Mesenchymal stem cell (in vitro differentiated cells and primary cell): ENCODE data around the gene MLANA.
A peak's percentile ranks its signal among the peaks of the same experiment; 100 is the strongest.

ENCODE experiments used
- DNase-seq: peaks from one replicate; pipeline ENCODE4 v3.0.0-alpha.2; 2013
- H2AFZ ChIP-seq: one replicate; pipeline ENCODE4 v1.6.1; 2013; ENCODE audit warnings: low read depth, mild to moderate bottlenecking, control low read depth, inconsistent platforms, low read length, moderate library complexity
- H2AK5ac ChIP-seq: 2 replicates; pipeline ENCODE4 v1.6.1; 2013; ENCODE audit warnings: low read length, moderate library complexity, mild to moderate bottlenecking, inconsistent platforms; ENCODE audit not compliant: severe bottlenecking
- H2BK120ac ChIP-seq: one replicate; pipeline ENCODE4 v1.6.1; 2013; ENCODE audit warnings: low read depth, mild to moderate bottlenecking, inconsistent platforms, low read length, moderate library complexity
- H2BK12ac ChIP-seq, 2 experiments: one replicate each; pipeline ENCODE4 v1.6.1; 2013; ENCODE audit warnings: inconsistent platforms in 2 of 2, low read length in 2 of 2, mild to moderate bottlenecking in 2 of 2, moderate library complexity in 2 of 2, control low read depth in 1 of 2
- H2BK15ac ChIP-seq: one replicate; pipeline ENCODE4 v1.6.1; 2013; ENCODE audit warnings: mild to moderate bottlenecking, low read depth, inconsistent platforms; ENCODE audit not compliant: poor library complexity, severe bottlenecking
- H2BK5ac ChIP-seq: 2 replicates; pipeline ENCODE4 v1.6.1; 2013; ENCODE audit warnings: low read depth, mild to moderate bottlenecking, low read length, control low read depth, inconsistent platforms; ENCODE audit not compliant: poor library complexity, severe bottlenecking
- H3K14ac ChIP-seq, 2 experiments: one replicate each; pipeline ENCODE4 v1.6.1; 2013; ENCODE audit warnings: inconsistent platforms in 2 of 2, low read length in 2 of 2, control low read depth in 1 of 2, mild to moderate bottlenecking in 1 of 2, moderate library complexity in 1 of 2
- H3K18ac ChIP-seq, 2 experiments: one replicate each; pipeline ENCODE4 v1.6.1; 2013; ENCODE audit warnings: inconsistent platforms in 2 of 2, low read length in 2 of 2, control low read depth in 1 of 2, low read depth in 1 of 2, mild to moderate bottlenecking in 1 of 2
- H3K23ac ChIP-seq, 2 experiments: one replicate each; pipeline ENCODE4 v1.6.1; 2013; ENCODE audit warnings: inconsistent platforms in 2 of 2, low read length in 2 of 2, mild to moderate bottlenecking in 2 of 2, moderate library complexity in 2 of 2, control low read depth in 1 of 2
- H3K27ac ChIP-seq: 2 replicates; pipeline ENCODE4 v1.5.1; 2013; ENCODE audit warnings: mild to moderate bottlenecking, moderate library complexity, low read length, control low read depth, inconsistent platforms; ENCODE audit not compliant: poor library complexity, severe bottlenecking
- H3K27me3 ChIP-seq, 2 experiments: 2 replicates each; pipeline versions ENCODE4 v1.6.1 to v1.7.0; 2013; ENCODE audit warnings: low read length in 2 of 2, mild to moderate bottlenecking in 2 of 2, moderate library complexity in 2 of 2, control low read depth in 1 of 2, inconsistent platforms in 1 of 2; ENCODE audit not compliant: control insufficient read depth in 1 of 2, insufficient read depth in 1 of 2
- H3K36me3 ChIP-seq, 2 experiments: 2 replicates each; pipeline versions ENCODE4 v1.6.1 to v1.7.0; 2013; ENCODE audit warnings: low read length in 2 of 2, control low read depth in 1 of 2, inconsistent platforms in 1 of 2, low read depth in 1 of 2, mild to moderate bottlenecking in 1 of 2; ENCODE audit not compliant: insufficient read depth in 2 of 2, control insufficient read depth in 1 of 2
- H3K4ac ChIP-seq, 2 experiments: one replicate each; pipeline ENCODE4 v1.6.1; 2013; ENCODE audit warnings: inconsistent platforms in 2 of 2, low read length in 2 of 2, mild to moderate bottlenecking in 2 of 2, moderate library complexity in 2 of 2, control low read depth in 1 of 2, low read depth in 1 of 2
- H3K4me1 ChIP-seq: 2 replicates; pipeline ENCODE4 v1.6.1; 2013; ENCODE audit warnings: low read depth, low read length, control low read depth; ENCODE audit not compliant: control insufficient read depth, insufficient read depth
- H3K4me2 ChIP-seq: 2 replicates; pipeline ENCODE4 v1.6.1; 2013; ENCODE audit warnings: low read length, mild to moderate bottlenecking, inconsistent platforms; ENCODE audit not compliant: poor library complexity, severe bottlenecking
- H3K4me3 ChIP-seq, 2 experiments: 2 replicates each; pipeline versions ENCODE4 v1.5.1 to v1.7.0; 2013; ENCODE audit warnings: low read length in 2 of 2, mild to moderate bottlenecking in 2 of 2, control low read depth in 1 of 2, low read depth in 1 of 2; ENCODE audit not compliant: insufficient read depth in 1 of 2
- H3K79me1 ChIP-seq: replicated peaks from 2 replicates; pipeline ENCODE4 v1.6.1; 2013; ENCODE audit warnings: mild to moderate bottlenecking, control low read depth, low read length, inconsistent platforms; ENCODE audit not compliant: poor library complexity, severe bottlenecking
- H3K9ac ChIP-seq: 2 replicates; pipeline ENCODE4 v1.7.0; 2013; ENCODE audit warnings: mild to moderate bottlenecking, low read length, moderate library complexity
- H3K9me3 ChIP-seq: 2 replicates; pipeline ENCODE4 v1.7.0; 2013; ENCODE audit warnings: mild to moderate bottlenecking, low read length; ENCODE audit not compliant: control insufficient read depth
- H4K8ac ChIP-seq: one replicate; pipeline ENCODE4 v1.6.1; 2013; ENCODE audit warnings: inconsistent platforms, mild to moderate bottlenecking, low read length, moderate library complexity
- H4K91ac ChIP-seq: one replicate; pipeline ENCODE4 v1.6.1; 2013; ENCODE audit warnings: mild to moderate bottlenecking, low read length, inconsistent platforms
- WGBS: methylation state at CpG from one replicate; pipeline ENCODE4 v1.1.7; 2013; ENCODE audit warnings: mixed read lengths; 5-methylcytosine and 5-hydroxymethylcytosine counted together

The MLANA gene

GRCh38 chr9:5908918-5909317 lies 18.2 kb downstream of the MLANA start:
- H2BK12ac ChIP-seq: no peak overlapping the region
- H3K4me1 ChIP-seq: no peaks in the 10 kb centered on the region
- no peak overlapping the region for H4K91ac ChIP-seq
- no peak overlapping the region for H3K23ac ChIP-seq
- H2BK120ac ChIP-seq: no peak overlapping the region
- no peak for DNase-seq
- peaks cover 2 to 41% of the 10 kb centered on the region in 2 experiments for H3K36me3 ChIP-seq
- H3K4me3 ChIP-seq: no peak overlapping the region
- H3K14ac ChIP-seq: no peak overlapping the region
- H3K4me2 ChIP-seq: no peak overlapping the region
- H3K18ac ChIP-seq: no peak overlapping the region
- H3K79me1 ChIP-seq: no peaks in the 10 kb centered on the region
- no peak overlapping the region for H3K4ac ChIP-seq
- H2BK5ac ChIP-seq: no peak overlapping the region
- H2BK15ac ChIP-seq: no peak overlapping the region
- no peak overlapping the region for H2AK5ac ChIP-seq
- H3K9ac ChIP-seq: no peak overlapping the region
- 100% methylated on average over 3 of the region's 3 CpGs for WGBS
- H2AFZ ChIP-seq: no peak overlapping the region
- H3K27me3 ChIP-seq: no peaks in the 10 kb centered on the region
- no peak overlapping the region for H3K27ac ChIP-seq
- no peaks in the 10 kb centered on the region for H3K9me3 ChIP-seq
- no peak overlapping the region for H4K8ac ChIP-seq

GRCh38 chr9:5909976-5910375 lies 19.3 kb downstream of the MLANA start:
- no peaks in the 10 kb centered on the region for H3K4me1 ChIP-seq
- H2AFZ ChIP-seq: no peak overlapping the region
- H2BK15ac ChIP-seq: no peak overlapping the region
- H2BK120ac ChIP-seq: no peak overlapping the region
- H3K9me3 ChIP-seq: no peaks in the 10 kb centered on the region
- H3K27me3 ChIP-seq: no peaks in the 10 kb centered on the region
- H3K27ac ChIP-seq: no peak overlapping the region
- no peak overlapping the region for H3K14ac ChIP-seq
- no peak overlapping the region for H3K4ac ChIP-seq
- H3K4me2 ChIP-seq: no peak overlapping the region
- no peak overlapping the region for H3K4me3 ChIP-seq
- no peak overlapping the region for H3K23ac ChIP-seq
- no peak overlapping the region for H4K8ac ChIP-seq
- no peaks in the 10 kb centered on the region for H3K79me1 ChIP-seq
- H3K36me3 ChIP-seq: peaks cover 2 to 36% of the 10 kb centered on the region in 2 experiments
- no peak overlapping the region for H4K91ac ChIP-seq
- H3K18ac ChIP-seq: no peak overlapping the region
- H2BK12ac ChIP-seq: no peak overlapping the region
- no peak overlapping the region for H2AK5ac ChIP-seq
- no peak for DNase-seq
- WGBS: 88% methylated on average over 2 of the region's 3 CpGs
- H2BK5ac ChIP-seq: no peak overlapping the region
- peak overlapping the region; percentile 28 for H3K9ac ChIP-seq

GRCh38 chr9:5910413-5911057 lies 19.8 kb downstream of the MLANA start:
- no peak overlapping the region for H2AK5ac ChIP-seq
- H2BK120ac ChIP-seq: no peak overlapping the region
- H3K9me3 ChIP-seq: no peaks in the 10 kb centered on the region
- H3K18ac ChIP-seq: no peak overlapping the region
- no peak overlapping the region for H3K4ac ChIP-seq
- H3K9ac ChIP-seq: peak overlapping the region; percentile 28
- no peak overlapping the region for H3K4me2 ChIP-seq
- H2BK12ac ChIP-seq: no peak overlapping the region
- H3K27me3 ChIP-seq: no peaks in the 10 kb centered on the region
- no peak for DNase-seq
- H3K27ac ChIP-seq: no peak overlapping the region
- WGBS: 97% methylated on average over 1 of the region's 1 CpG
- no peaks in the 10 kb centered on the region for H3K4me1 ChIP-seq
- H3K36me3 ChIP-seq: peaks cover 2 to 31% of the 10 kb centered on the region in 2 experiments
- no peak overlapping the region for H3K23ac ChIP-seq
- peak overlapping the region in 1 of 2 experiments; percentile 29 for H3K14ac ChIP-seq
- H2BK15ac ChIP-seq: no peak overlapping the region
- no peak overlapping the region for H4K8ac ChIP-seq
- H3K79me1 ChIP-seq: no peaks in the 10 kb centered on the region
- H2BK5ac ChIP-seq: no peak overlapping the region
- H3K4me3 ChIP-seq: no peak overlapping the region
- H2AFZ ChIP-seq: no peak overlapping the region
- H4K91ac ChIP-seq: no peak overlapping the region

GRCh38 chr9:5915438-5915837 lies 24.7 kb downstream of the MLANA start:
- H3K4ac ChIP-seq: no peak overlapping the region
- H2BK15ac ChIP-seq: no peak overlapping the region
- no peak overlapping the region for H2BK5ac ChIP-seq
- H2BK120ac ChIP-seq: no peak overlapping the region
- H2AFZ ChIP-seq: no peak overlapping the region
- H3K4me3 ChIP-seq: no peak overlapping the region
- peaks cover 2% of the 10 kb centered on the region for H3K79me1 ChIP-seq
- no peak for DNase-seq
- no peaks in the 10 kb centered on the region for H3K27me3 ChIP-seq
- no peak overlapping the region for H3K9ac ChIP-seq
- no peak overlapping the region for H3K18ac ChIP-seq
- H3K23ac ChIP-seq: no peak overlapping the region
- peaks cover 2 to 24% of the 10 kb centered on the region in 2 experiments for H3K36me3 ChIP-seq
- H3K9me3 ChIP-seq: no peaks in the 10 kb centered on the region
- H3K4me2 ChIP-seq: no peak overlapping the region
- no peaks in the 10 kb centered on the region for H3K4me1 ChIP-seq
- no peak overlapping the region for H2BK12ac ChIP-seq
- 94% methylated on average over 2 of the region's 4 CpGs for WGBS
- no peak overlapping the region for H2AK5ac ChIP-seq
- H3K27ac ChIP-seq: no peak overlapping the region
- H3K14ac ChIP-seq: no peak overlapping the region
- no peak overlapping the region for H4K91ac ChIP-seq
- no peak overlapping the region for H4K8ac ChIP-seq
